ENCODE results near the gene ZP1. TPM values are rescaled to one million over a fixed set of nuclear protein-coding genes. Genes with fewer than 3 reads are reported as not detected.

ZP1 gene
- total and polyA plus RNA-seq, 2 experiments from 2014 or later, result 1.0 to 1.3 TPM

DNA sequence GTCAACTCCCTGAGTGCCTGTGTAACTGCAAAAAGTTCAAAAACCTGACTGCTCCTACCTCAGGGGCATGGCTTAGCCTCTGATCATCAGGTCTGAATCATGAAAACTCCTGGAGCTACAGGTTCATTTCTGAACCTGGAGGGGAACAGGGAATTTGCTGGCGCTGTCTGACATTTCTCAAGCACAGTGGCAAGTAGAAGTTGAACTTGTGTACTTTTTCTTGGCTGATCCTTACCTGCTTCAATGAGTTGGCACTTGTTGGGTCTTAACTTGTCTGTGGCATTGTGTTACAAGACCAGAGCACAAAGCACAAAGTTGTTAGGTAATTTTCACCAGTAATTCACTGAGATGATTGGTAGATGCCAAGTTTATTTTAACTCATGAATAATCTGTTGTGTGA, 49.9 kb downstream of the ZP1 start:
- no peak overlapping the region for H3K27ac ChIP-seq
- 100% methylated on average over 1 of the region's 1 CpG for WGBS, 2 experiments (ENCODE audit: low coverage in 1 of 2, low lambda C conversion rate in 2 of 2, missing lambda C conversion rate in 2 of 2)
- H3K9me3 ChIP-seq (ENCODE audit: low read depth), result no peaks in the 10 kb centered on the region
- H2AFZ ChIP-seq, result no peak overlapping the region
- no peak overlapping the region for H3K4me3 ChIP-seq
- no peak for DNase-seq
- peaks cover 3% of the 10 kb centered on the region; the same call in 1 of the 2 replicates for H3F3A ChIP-seq (ENCODE audit: insufficient read depth)
- H4K20me1 ChIP-seq (ENCODE audit: insufficient read depth), result no peaks in the 10 kb centered on the region
- no peaks in the 10 kb centered on the region for H3K27me3 ChIP-seq (replicated peaks; ENCODE audit: insufficient read depth)
- peaks cover 17% of the 10 kb centered on the region; the same call in 1 of the 2 replicates for H3K4me1 ChIP-seq (ENCODE audit: insufficient read depth)
- H3K36me3 ChIP-seq (ENCODE audit: low read depth), result no peaks in the 10 kb centered on the region
- in situ Hi-C loops (cut with MboI), result no loop called here
- H3K4me2 ChIP-seq (ENCODE audit: unreplicated experiment), result no peak overlapping the region
- no peaks in the 10 kb centered on the region for H3K9me2 ChIP-seq (ENCODE audit: insufficient read depth)
- peaks cover 48% of the 10 kb centered on the region for H3K79me2 ChIP-seq (ENCODE audit: insufficient read depth)
- no peak overlapping the region for H3K9ac ChIP-seq
- TF ChIP-seq EZH2phosphoT487 (IDR thresholded peaks at IDR 0.05; ENCODE audit: insufficient read depth, low read depth), result no peak
- TF ChIP-seq EZH2 (IDR thresholded peaks at IDR 0.05; ENCODE audit: insufficient read depth, poor library complexity, severe bottlenecking), result no peak

GRCh38 chr11:60918251-60918938, 51.1 kb downstream of the ZP1 start:
- no peaks in the 10 kb centered on the region for H4K20me1 ChIP-seq (ENCODE audit: insufficient read depth)

GRCh38 chr11:60918939-60919265, 51.6 kb downstream of the ZP1 start:
- TF ChIP-seq EZH2phosphoT487 (IDR thresholded peaks at IDR 0.05; ENCODE audit: insufficient read depth, low read depth), result no peak
- TF ChIP-seq EZH2 (IDR thresholded peaks at IDR 0.05; ENCODE audit: insufficient read depth, poor library complexity, severe bottlenecking), result no peak
- Histone ChIP-seq H3K27me3 (replicated peaks; ENCODE audit: insufficient read depth) (no peaks in the 10 kb centered on the region), H3K36me3 (ENCODE audit: low read depth) (no peaks in the 10 kb centered on the region), H3K9ac (no peak overlapping the region), H3F3A (ENCODE audit: insufficient read depth) (no peaks in the 10 kb centered on the region; the same call in 1 of the 2 replicates), H2AFZ (no peak overlapping the region), H3K9me3 (ENCODE audit: low read depth) (no peaks in the 10 kb centered on the region), H3K4me2 (ENCODE audit: unreplicated experiment) (no peak overlapping the region), H3K9me2 (ENCODE audit: insufficient read depth) (no peaks in the 10 kb centered on the region), H4K20me1 (ENCODE audit: insufficient read depth) (no peaks in the 10 kb centered on the region), H3K27ac (no peak overlapping the region), H3K4me3 (no peak overlapping the region), H3K79me2 (ENCODE audit: insufficient read depth) (peaks cover 48% of the 10 kb centered on the region), H3K4me1 (ENCODE audit: insufficient read depth) (peaks cover 17% of the 10 kb centered on the region; the same call in 1 of the 2 replicates)
- peak; percentile 57 for DNase-seq
- WGBS, 2 experiments (ENCODE audit: low coverage in 1 of 2, low lambda C conversion rate in 2 of 2, missing lambda C conversion rate in 2 of 2), result 32 to 47% methylated on average over 2 of the region's 2 CpGs
- in situ Hi-C loops (cut with MboI), result no loop called here

More at GRCh38 chr11:60918251-60918938, 51.1 kb downstream of the ZP1 start:
- no peak for DNase-seq
- in situ Hi-C loops (cut with MboI), result no loop called here
- Histone ChIP-seq H3K4me2 (ENCODE audit: unreplicated experiment) (no peak overlapping the region), H3K9ac (no peak overlapping the region), H3K4me3 (no peak overlapping the region), H3K9me2 (ENCODE audit: insufficient read depth) (no peaks in the 10 kb centered on the region), H3K27ac (no peak overlapping the region), H3K4me1 (ENCODE audit: insufficient read depth) (peaks cover 17% of the 10 kb centered on the region; the same call in 1 of the 2 replicates), H3F3A (ENCODE audit: insufficient read depth) (peaks cover 3% of the 10 kb centered on the region; the same call in 1 of the 2 replicates), H2AFZ (no peak overlapping the region), H3K27me3 (replicated peaks; ENCODE audit: insufficient read depth) (no peaks in the 10 kb centered on the region), H3K79me2 (ENCODE audit: insufficient read depth) (peaks cover 48% of the 10 kb centered on the region), H3K36me3 (ENCODE audit: low read depth) (no peaks in the 10 kb centered on the region), H3K9me3 (ENCODE audit: low read depth) (no peaks in the 10 kb centered on the region)
- 86 to 89% methylated on average over 4 of the region's 4 CpGs for WGBS, 2 experiments (ENCODE audit: low coverage in 1 of 2, low lambda C conversion rate in 2 of 2, missing lambda C conversion rate in 2 of 2)
- TF ChIP-seq EZH2 (IDR thresholded peaks at IDR 0.05; ENCODE audit: insufficient read depth, poor library complexity, severe bottlenecking) (no peak), EZH2phosphoT487 (IDR thresholded peaks at IDR 0.05; ENCODE audit: insufficient read depth, low read depth) (no peak)

- peaks cover 17% of the 10 kb centered on the region; the same call in 1 of the 2 replicates for H3K4me1 ChIP-seq (ENCODE audit: insufficient read depth)
- peaks cover 48% of the 10 kb centered on the region for H3K79me2 ChIP-seq (ENCODE audit: insufficient read depth)
- H3K9me2 ChIP-seq (ENCODE audit: insufficient read depth), result no peaks in the 10 kb centered on the region
- 70 to 72% methylated on average over 1 of the region's 1 CpG for WGBS, 2 experiments (ENCODE audit: low coverage in 1 of 2, low lambda C conversion rate in 2 of 2, missing lambda C conversion rate in 2 of 2)
- no peak overlapping the region for H3K4me3 ChIP-seq
- no peaks in the 10 kb centered on the region for H3K36me3 ChIP-seq (ENCODE audit: low read depth)
- no peaks in the 10 kb centered on the region for H3K9me3 ChIP-seq (ENCODE audit: low read depth)
- H3K9ac ChIP-seq, result no peak overlapping the region
- H3K4me2 ChIP-seq (ENCODE audit: unreplicated experiment), result no peak overlapping the region
- in situ Hi-C loops (cut with MboI), result no loop called here
- H3K27me3 ChIP-seq (replicated peaks; ENCODE audit: insufficient read depth), result no peaks in the 10 kb centered on the region
- no peaks in the 10 kb centered on the region for H4K20me1 ChIP-seq (ENCODE audit: insufficient read depth)
- no peaks in the 10 kb centered on the region; the same call in 1 of the 2 replicates for H3F3A ChIP-seq (ENCODE audit: insufficient read depth)
- H3K27ac ChIP-seq, result no peak overlapping the region
- no peak for DNase-seq
- no peak overlapping the region for H2AFZ ChIP-seq
- TF ChIP-seq EZH2phosphoT487 (IDR thresholded peaks at IDR 0.05; ENCODE audit: insufficient read depth, low read depth) (no peak), EZH2 (IDR thresholded peaks at IDR 0.05; ENCODE audit: insufficient read depth, poor library complexity, severe bottlenecking) (no peak)
Measured at GRCh38 chr11:60919320-60919719, 52.0 kb downstream of the ZP1 start.

All from GM23248 (cell line).